ENCODE results near the gene GRIN1. TPM values are rescaled to one million over a fixed set of nuclear protein-coding genes. Genes with fewer than 3 reads are reported as not detected.

Gene GRIN1
- total and polyA plus RNA-seq, 2 of the 13 experiments (the other 11 are each of a cell fraction or from before 2014, with no cell fraction given), result 0.13 TPM; not detected in 1

GRCh38 chr9:137188490-137189296, 49.7 kb downstream of the GRIN1 start, which contains the start of the genes ANAPC2 and SSNA1 (continued):
- peak; percentile 77 for TF ChIP-seq THAP9 (CRISPR knock-in tag; IDR thresholded peaks at IDR 0.05; ENCODE audit: borderline replicate concordance)
- TF ChIP-seq RELA (CRISPR knock-in tag; IDR thresholded peaks at IDR 0.05), result peak; percentile 64; the same call in 1 of the 2 replicates
- no peak for TF ChIP-seq GZF1 (CRISPR knock-in tag; IDR thresholded peaks at IDR 0.05)
- TF ChIP-seq ZFP41 (CRISPR knock-in tag; IDR thresholded peaks at IDR 0.05; ENCODE audit: borderline replicate concordance), result peak; percentile 88; the same call in 1 of the 2 replicates
- TF ChIP-seq KLF6 (CRISPR knock-in tag; IDR thresholded peaks at IDR 0.05), result no peak
- TF ChIP-seq KAT7 (CRISPR knock-in tag; IDR thresholded peaks at IDR 0.05; ENCODE audit: borderline replicate concordance), result peak; percentile 95; the same call in 1 of the 2 replicates
- TF ChIP-seq ZFP91 (CRISPR knock-in tag; IDR thresholded peaks at IDR 0.05; ENCODE audit: borderline replicate concordance), result peak; percentile 89
- TF ChIP-seq XRCC5 (optimal IDR thresholded peaks at IDR 0.05; ENCODE audit: low read length), result peak; percentile 13
- TF ChIP-seq MTERF4 (CRISPR knock-in tag; IDR thresholded peaks at IDR 0.05), result peak; percentile 68; the same call in 1 of the 2 replicates
- peak; percentile 90 for TF ChIP-seq KLF12 (CRISPR knock-in tag; IDR thresholded peaks at IDR 0.05; ENCODE audit: borderline replicate concordance)
- peak; percentile 76; the same call in 1 of the 2 replicates for TF ChIP-seq BRF2 (CRISPR knock-in tag; IDR thresholded peaks at IDR 0.05)
- no peak for TF ChIP-seq ISX (CRISPR knock-in tag; conservative IDR thresholded peaks at IDR 0.05)
- 0 out of 2 replicates have a peak, but pooled peaks have one; percentile 58 for TF ChIP-seq ZSCAN9 (CRISPR knock-in tag; IDR thresholded peaks at IDR 0.05; ENCODE audit: borderline replicate concordance)
- no peak for TF ChIP-seq RFX1 (IDR thresholded peaks at IDR 0.05)
- TF ChIP-seq SP140L (CRISPR knock-in tag; IDR thresholded peaks at IDR 0.05; ENCODE audit: borderline replicate concordance), result no peak
- no peak for TF ChIP-seq ZNF577 (CRISPR knock-in tag; IDR thresholded peaks at IDR 0.05; ENCODE audit: borderline replicate concordance, low read depth)
- TF ChIP-seq PAF1 (CRISPR knock-in tag; IDR thresholded peaks at IDR 0.05), result no peak
- peak; percentile 74 for TF ChIP-seq ZNF563 (CRISPR knock-in tag; IDR thresholded peaks at IDR 0.05)
- TF ChIP-seq PRMT3 (CRISPR knock-in tag; IDR thresholded peaks at IDR 0.05; ENCODE audit: borderline replicate concordance, low read depth), result no peak
- TF ChIP-seq KDM5A (IDR thresholded peaks at IDR 0.05; ENCODE audit: borderline replicate concordance, low read length), result peak; percentile 87; the same call in 1 of the 2 replicates
- TF ChIP-seq IRF1 (CRISPR knock-in tag; IDR thresholded peaks at IDR 0.05; ENCODE audit: low read depth), result no peak
- peak; percentile 25; the same call in 1 of the 2 replicates for TF ChIP-seq GATA4 (IDR thresholded peaks at IDR 0.05; ENCODE audit: borderline replicate concordance, low read depth)

Data from HepG2 (cell line).